Fibroblast of lung (primary cell): ENCODE results near the gene EID2B. TPM values are rescaled to one million over a fixed set of nuclear protein-coding genes. Genes with fewer than 3 reads are reported as not detected.

Source experiments
- DNase-seq, 2 donors: peaks; one replicate each; pipeline versions ENCODE4 v3.0.0 to v3.0.0-alpha.2; 2010; ENCODE audit warnings: low read depth in 2 of 2
- H2AFZ ChIP-seq: 2 replicates; pipeline ENCODE4 v1.5.1; 2012; ENCODE audit warnings: low read length, control low read depth, inconsistent platforms
- H3K27ac ChIP-seq: 2 replicates; pipeline ENCODE4 v1.5.1; 2011; ENCODE audit warnings: low read length, control low read depth; ENCODE audit not compliant: insufficient read depth
- H3K27me3 ChIP-seq: 2 replicates; pipeline ENCODE4 v1.5.1; 2011; ENCODE audit warnings: mild to moderate bottlenecking, low read length; ENCODE audit not compliant: control insufficient read depth, insufficient read depth
- H3K36me3 ChIP-seq: 2 replicates; pipeline ENCODE4 v1.5.1; 2011; ENCODE audit warnings: low read length; ENCODE audit not compliant: control insufficient read depth, insufficient read depth
- H3K4me1 ChIP-seq: 2 replicates; pipeline ENCODE4 v1.5.1; 2011; ENCODE audit warnings: low read length; ENCODE audit not compliant: control insufficient read depth, insufficient read depth; ENCODE audit errors: extremely low read depth
- H3K4me2 ChIP-seq: 2 replicates; pipeline ENCODE4 v1.5.1; 2011; ENCODE audit warnings: low read length, control low read depth; ENCODE audit not compliant: insufficient read depth; ENCODE audit errors: extremely low read depth
- H3K4me3 ChIP-seq, 4 experiments: fragments of 200-600 bp in 1 of 4; sonication (generic) in 1 of 4; replicated peaks in 1 of 4; 2 replicates each; pipeline ENCODE4 v1.5.1; 2011 to 2016; ENCODE audit warnings: low read length in 4 of 4, low read depth in 3 of 4, mild to moderate bottlenecking in 3 of 4, control low read depth in 2 of 4, inconsistent platforms in 1 of 4, mixed read lengths in 1 of 4; ENCODE audit not compliant: insufficient read depth in 1 of 4; ENCODE audit errors: control extremely low read depth in 1 of 4
- H3K79me2 ChIP-seq: 2 replicates; pipeline ENCODE4 v1.5.1; 2012; ENCODE audit warnings: mild to moderate bottlenecking, low read length, inconsistent platforms; ENCODE audit not compliant: control insufficient read depth, insufficient read depth
- H3K9ac ChIP-seq: 2 replicates; pipeline ENCODE4 v1.5.1; 2011; ENCODE audit warnings: mild to moderate bottlenecking, low read length, control low read depth; ENCODE audit not compliant: insufficient read depth
- H3K9me3 ChIP-seq: 2 replicates; pipeline ENCODE4 v1.5.1; 2012; ENCODE audit warnings: low read depth, low read length; ENCODE audit not compliant: control insufficient read depth, insufficient read depth
- H4K20me1 ChIP-seq: 2 replicates; pipeline ENCODE4 v1.5.1; 2011; ENCODE audit warnings: low read length; ENCODE audit not compliant: control insufficient read depth, insufficient read depth; ENCODE audit errors: extremely low read depth
- CTCF ChIP-seq, 2 donors: IDR thresholded peaks in 1 of 2; conservative IDR thresholded peaks in 1 of 2; 1 replicate in 1 of 2; 2 replicates in 1 of 2; pipeline ENCODE4 v1.5.1; 2011 to 2012; ENCODE audit warnings: low read length in 2 of 2, control low read depth in 1 of 2, inconsistent platforms in 1 of 2, low read depth in 1 of 2, mild to moderate bottlenecking in 1 of 2
- EZH2 ChIP-seq: IDR thresholded peaks from 2 replicates; pipeline ENCODE4 v1.5.1; 2012; ENCODE audit warnings: low read length, control low read depth, mild to moderate bottlenecking; ENCODE audit errors: missing control alignments
- polyA plus RNA-seq, 2 donors: library from polyadenylated mRNA; depleted of rRNA in 1 of 2; stranded (reverse) in 1 of 2; unstranded in 1 of 2; fragments of >200 nt; gene quantifications; 2 replicates each; pipeline ENCODE4 v1.2.1, GENCODE V29; 2011 to 2012; ENCODE audit warnings: missing spikeins in 1 of 2
- total RNA-seq: library from RNA; depleted of rRNA; stranded (reverse); fragments of >200 nt; gene quantifications from 2 replicates; pipeline ENCODE4 v1.2.1, GENCODE V29; 2014

The EID2B gene
- total and polyA plus RNA-seq, 2 donors (not counting 1 experiment from before 2014, with no cell fraction given), result 3.4 to 4.1 TPM

- H3K9me3 ChIP-seq, result no peaks in the 10 kb centered on the region
- no peak overlapping the region for H3K4me2 ChIP-seq
- H3K79me2 ChIP-seq, result no peaks in the 10 kb centered on the region
- DNase-seq, result no peak
- peaks cover 11% of the 10 kb centered on the region for H3K27me3 ChIP-seq
- no peaks in the 10 kb centered on the region for H3K4me1 ChIP-seq
- H2AFZ ChIP-seq, result no peak overlapping the region
- no peaks in the 10 kb centered on the region for H3K36me3 ChIP-seq
- H3K4me3 ChIP-seq, result no peak overlapping the region
- H3K27ac ChIP-seq, result no peak overlapping the region
- no peaks in the 10 kb centered on the region for H4K20me1 ChIP-seq
- H3K9ac ChIP-seq, result no peak overlapping the region
- TF ChIP-seq CTCF (conservative IDR thresholded peaks at IDR 0.05 in 1 of 2, IDR thresholded peaks at IDR 0.05 in 1 of 2; ENCODE audit: low read depth in 1 of 2, low read length in 2 of 2) (no peak), EZH2 (no peak)
Observed at GRCh38 chr19:39520541-39521484, 11.8 kb downstream of the EID2B start.

- no peaks in the 10 kb centered on the region for H3K36me3 ChIP-seq
- H3K4me1 ChIP-seq, result no peaks in the 10 kb centered on the region
- H3K79me2 ChIP-seq, result no peaks in the 10 kb centered on the region
- H3K27ac ChIP-seq, result no peak overlapping the region
- DNase-seq, result no peak
- peaks cover 29% of the 10 kb centered on the region for H3K27me3 ChIP-seq
- H3K9ac ChIP-seq, result no peak overlapping the region
- TF ChIP-seq EZH2 (no peak), CTCF (conservative IDR thresholded peaks at IDR 0.05 in 1 of 2, IDR thresholded peaks at IDR 0.05 in 1 of 2; ENCODE audit: low read depth in 1 of 2, low read length in 2 of 2) (no peak)
- H4K20me1 ChIP-seq, result no peaks in the 10 kb centered on the region
- no peaks in the 10 kb centered on the region for H3K9me3 ChIP-seq
- no peak overlapping the region for H3K4me2 ChIP-seq
- no peak overlapping the region for H3K4me3 ChIP-seq
- no peak overlapping the region for H2AFZ ChIP-seq
Observed at GRCh38 chr19:39518975-39519374, 13.7 kb downstream of the EID2B start.

GRCh38 chr19:39518458-39518857, 14.2 kb downstream of the EID2B start:
- Histone ChIP-seq H3K27ac (no peak overlapping the region), H3K27me3 (peaks cover 34% of the 10 kb centered on the region), H2AFZ (no peak overlapping the region), H3K4me2 (no peak overlapping the region), H3K9me3 (no peaks in the 10 kb centered on the region), H3K79me2 (no peaks in the 10 kb centered on the region), H3K4me3 (no peak overlapping the region), H3K36me3 (no peaks in the 10 kb centered on the region), H3K9ac (no peak overlapping the region), H3K4me1 (no peaks in the 10 kb centered on the region), H4K20me1 (no peaks in the 10 kb centered on the region)
- TF ChIP-seq EZH2 (no peak), CTCF (conservative IDR thresholded peaks at IDR 0.05 in 1 of 2, IDR thresholded peaks at IDR 0.05 in 1 of 2; ENCODE audit: low read depth in 1 of 2, low read length in 2 of 2) (no peak)
- DNase-seq, result no peak
